AG09309 (cell line): ENCODE results near the gene KCNG2.

Experiments used
- DNase-seq: peaks from one replicate; pipeline ENCODE4 v3.0.0-alpha.2; 2010; ENCODE audit warnings: low read depth
- H3K4me3 ChIP-seq: 2 replicates; pipeline ENCODE4 v1.5.1; 2011; ENCODE audit warnings: mild to moderate bottlenecking, low read depth, low read length, moderate library complexity; ENCODE audit not compliant: control insufficient read depth
- TF ChIP-seq, protein P1 (sequence below): IDR thresholded peaks from 2 replicates; pipeline ENCODE4 v1.5.1; 2011; ENCODE audit warnings: mild to moderate bottlenecking, low read depth, low read length, inconsistent platforms; ENCODE audit not compliant: insufficient read depth, control insufficient read depth; ENCODE audit errors: missing control alignments

Gene KCNG2

DNA sequence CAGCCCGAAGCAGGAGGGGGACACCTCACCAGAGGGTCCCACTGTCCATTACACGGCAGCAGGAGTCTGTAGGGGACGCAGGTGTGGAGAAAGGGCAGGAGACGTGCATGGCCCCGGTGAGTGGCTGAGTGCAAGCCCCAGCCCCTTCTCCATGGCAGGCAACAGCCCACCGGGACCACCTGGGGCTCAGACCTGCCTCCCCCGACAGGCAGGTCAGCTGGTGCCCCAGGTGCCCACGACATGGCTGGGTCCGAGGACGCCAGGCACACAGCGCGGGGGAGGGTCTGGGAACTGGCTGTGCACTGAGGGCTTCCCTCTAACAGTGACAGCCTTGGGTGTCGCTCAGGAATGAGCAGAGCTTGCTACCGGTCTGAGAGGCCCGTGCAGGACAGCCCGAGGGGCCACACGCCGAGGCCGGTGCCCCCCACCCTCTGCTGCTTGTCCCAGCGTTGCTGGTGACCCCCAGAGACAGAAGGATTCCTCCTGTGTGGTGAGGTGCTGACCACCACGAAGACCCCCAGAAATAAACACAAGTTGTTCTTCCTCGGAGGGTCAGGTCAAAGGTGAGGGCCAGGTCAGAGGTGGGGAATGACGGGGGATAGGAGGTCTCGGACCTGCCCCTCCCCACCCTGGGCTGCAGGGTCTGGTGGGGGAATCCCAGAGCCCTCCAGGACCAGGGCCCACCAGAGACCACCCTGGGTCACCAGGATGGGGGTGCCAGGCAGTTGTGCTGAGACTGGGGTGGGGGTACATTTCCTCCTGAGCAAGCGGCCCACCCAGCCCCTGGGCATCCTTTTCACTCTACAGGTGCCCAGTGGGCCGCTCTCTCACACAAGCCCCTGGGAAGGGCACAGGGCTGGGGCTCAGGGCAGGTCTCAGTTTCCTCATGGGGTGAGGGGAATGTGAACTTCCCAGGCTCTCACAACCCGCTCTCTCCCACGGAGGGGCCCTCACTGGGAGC is 103.2 kb downstream of the KCNG2 start:
- DNase-seq: no peak
- no peak overlapping the region for H3K4me3 ChIP-seq
- TF ChIP-seq, protein P1, sequence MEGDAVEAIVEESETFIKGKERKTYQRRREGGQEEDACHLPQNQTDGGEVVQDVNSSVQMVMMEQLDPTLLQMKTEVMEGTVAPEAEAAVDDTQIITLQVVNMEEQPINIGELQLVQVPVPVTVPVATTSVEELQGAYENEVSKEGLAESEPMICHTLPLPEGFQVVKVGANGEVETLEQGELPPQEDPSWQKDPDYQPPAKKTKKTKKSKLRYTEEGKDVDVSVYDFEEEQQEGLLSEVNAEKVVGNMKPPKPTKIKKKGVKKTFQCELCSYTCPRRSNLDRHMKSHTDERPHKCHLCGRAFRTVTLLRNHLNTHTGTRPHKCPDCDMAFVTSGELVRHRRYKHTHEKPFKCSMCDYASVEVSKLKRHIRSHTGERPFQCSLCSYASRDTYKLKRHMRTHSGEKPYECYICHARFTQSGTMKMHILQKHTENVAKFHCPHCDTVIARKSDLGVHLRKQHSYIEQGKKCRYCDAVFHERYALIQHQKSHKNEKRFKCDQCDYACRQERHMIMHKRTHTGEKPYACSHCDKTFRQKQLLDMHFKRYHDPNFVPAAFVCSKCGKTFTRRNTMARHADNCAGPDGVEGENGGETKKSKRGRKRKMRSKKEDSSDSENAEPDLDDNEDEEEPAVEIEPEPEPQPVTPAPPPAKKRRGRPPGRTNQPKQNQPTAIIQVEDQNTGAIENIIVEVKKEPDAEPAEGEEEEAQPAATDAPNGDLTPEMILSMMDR: no peak

DNA sequence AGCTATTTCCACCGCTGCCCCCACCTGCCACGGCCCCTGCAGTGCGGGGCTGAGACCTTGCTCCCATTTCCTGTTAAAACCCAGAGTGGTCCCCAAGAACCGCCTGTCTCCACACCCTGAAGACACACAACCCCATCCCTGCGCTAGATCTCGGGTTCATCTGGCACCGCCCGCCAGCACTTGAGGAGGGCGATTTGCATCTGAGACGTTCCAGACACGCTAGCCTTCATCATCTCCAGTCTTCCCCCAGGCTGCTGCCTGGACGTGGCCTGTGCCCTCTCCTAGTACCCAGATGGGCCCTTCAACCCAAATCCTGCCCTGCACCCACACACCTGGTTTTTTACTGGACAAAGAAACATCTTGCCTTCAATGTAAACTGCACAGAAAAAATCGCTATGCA is 103.9 kb downstream of the KCNG2 start:
- no peak for DNase-seq
- H3K4me3 ChIP-seq: no peak overlapping the region
- TF ChIP-seq, protein P1: no peak

DNA sequence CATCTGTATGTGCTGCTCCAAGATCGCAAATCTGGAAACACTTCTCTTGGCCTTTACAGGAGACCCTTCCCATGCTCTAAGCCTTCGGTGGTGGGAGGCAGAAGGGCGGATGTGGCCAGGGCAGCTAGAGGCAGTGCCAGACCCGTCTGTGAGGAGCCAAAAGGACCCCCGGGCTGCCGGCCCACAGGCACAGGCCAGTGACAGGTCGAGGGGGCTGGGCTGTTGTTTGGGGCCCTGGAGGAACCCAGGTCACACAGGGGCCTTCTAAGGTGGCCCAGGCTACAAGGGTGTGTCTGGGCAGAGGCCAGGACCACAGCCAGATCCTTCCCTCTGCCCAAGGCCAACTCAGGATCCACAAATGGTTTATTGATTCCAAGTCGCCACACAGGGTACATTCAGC is 104.3 kb downstream of the KCNG2 start:
- TF ChIP-seq, protein P1: no peak
- no peak overlapping the region for H3K4me3 ChIP-seq
- DNase-seq: no peak

DNA sequence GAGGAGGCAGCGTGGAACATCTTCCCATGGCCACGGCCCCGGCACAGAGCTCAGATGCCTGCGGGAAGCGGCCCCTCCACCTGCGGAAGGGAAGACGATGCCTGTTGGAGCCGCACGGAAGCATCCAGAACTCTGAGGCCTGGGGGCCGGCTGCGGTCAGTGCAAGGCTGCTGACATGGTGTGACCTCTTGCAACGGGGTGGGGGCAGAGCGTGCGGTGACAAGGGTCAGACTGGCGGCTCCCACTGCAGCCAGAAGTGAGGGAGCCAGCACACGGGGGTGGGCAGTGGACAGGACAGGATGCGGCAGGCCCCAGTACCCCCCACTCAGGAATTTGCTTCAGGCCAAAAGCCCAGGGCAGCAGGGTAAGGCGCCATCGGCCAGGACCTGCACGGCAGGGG is 104.9 kb downstream of the KCNG2 start:
- TF ChIP-seq, protein P1: no peak
- no peak overlapping the region for H3K4me3 ChIP-seq

DNA sequence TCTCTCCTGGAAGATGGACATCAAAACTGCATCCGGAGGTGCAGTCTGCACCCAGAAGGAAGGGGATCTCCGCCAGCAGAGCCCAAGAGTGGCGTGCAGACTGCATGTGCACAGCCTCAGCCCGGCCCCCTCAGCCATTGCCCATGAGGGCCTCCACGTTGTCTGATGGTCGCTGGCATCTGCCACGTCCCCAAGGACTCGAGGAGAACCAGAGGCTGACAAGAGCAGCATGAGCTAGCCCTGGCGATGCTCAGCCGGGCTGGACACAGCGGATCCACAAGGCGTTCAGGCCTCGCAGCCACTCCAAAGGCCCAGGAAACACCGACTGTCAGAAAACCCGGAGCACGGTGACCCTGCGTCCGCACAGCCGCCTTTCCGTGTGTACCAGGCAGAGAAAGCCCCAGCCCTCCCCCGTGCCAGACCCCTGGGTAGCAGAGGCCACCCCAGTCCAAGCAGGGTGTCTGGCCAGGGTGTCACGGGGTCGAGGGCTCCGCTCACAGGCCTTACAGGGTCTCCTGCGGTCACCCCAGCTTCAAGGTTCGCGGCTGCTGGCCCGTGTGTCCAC is 105.4 kb downstream of the KCNG2 start:
- TF ChIP-seq, protein P1: no peak
- H3K4me3 ChIP-seq: no peak overlapping the region
- no peak for DNase-seq

More for the DNA sequence above, 104.9 kb downstream of the KCNG2 start:
- DNase-seq: no peak

DNA sequence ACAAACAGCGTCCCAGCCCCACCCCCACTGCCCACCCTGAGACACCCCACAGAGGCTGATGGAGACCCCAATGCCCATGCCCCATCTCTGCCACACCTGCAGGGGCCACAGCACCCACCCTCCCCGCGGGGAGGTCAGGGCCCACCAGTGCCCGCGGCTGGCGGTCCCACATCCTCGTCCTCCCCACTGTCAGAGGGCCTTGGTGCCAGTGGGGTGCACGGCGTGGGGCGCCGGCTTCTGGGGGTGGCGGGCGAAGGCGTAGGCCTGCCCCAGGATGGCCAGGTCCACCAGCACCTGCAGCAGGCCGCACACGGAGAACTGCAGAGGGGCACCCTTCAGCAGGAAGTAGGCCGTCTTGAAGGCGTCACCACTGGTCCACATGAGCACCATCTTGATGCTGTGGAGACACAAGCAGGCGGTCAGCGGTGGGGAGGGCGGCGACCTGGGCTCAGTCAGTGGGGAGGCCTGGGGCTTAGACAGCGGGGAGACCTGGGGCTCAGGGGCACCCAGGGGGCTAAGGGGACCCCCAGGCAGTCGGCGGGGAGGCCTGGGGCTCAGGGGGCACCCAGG is 106.1 kb downstream of the KCNG2 start:
- DNase-seq: no peak

More for the DNA sequence above, 106.1 kb downstream of the KCNG2 start:
- TF ChIP-seq, protein P1: no peak
- no peak overlapping the region for H3K4me3 ChIP-seq
